IPS DF 6.9 (cell line): ENCODE results near the gene GGA1.

ENCODE experiments used
- DNase-seq: peaks from one replicate; pipeline ENCODE4 v3.0.0-alpha.2; 2013; ENCODE audit warnings: low read depth, low spot score
- H3K27ac ChIP-seq: one replicate; pipeline ENCODE4 v1.5.1; 2013; ENCODE audit warnings: low read length, control low read depth
- H3K27me3 ChIP-seq: 2 replicates; pipeline ENCODE4 v1.6.1; 2013; ENCODE audit warnings: mild to moderate bottlenecking, low read length; ENCODE audit not compliant: control insufficient read depth, insufficient read depth
- H3K36me3 ChIP-seq: 2 replicates; pipeline ENCODE4 v1.6.1; 2013; ENCODE audit warnings: low read length; ENCODE audit not compliant: control insufficient read depth, insufficient read depth
- H3K4me1 ChIP-seq: 2 replicates; pipeline ENCODE4 v1.6.1; 2013; ENCODE audit warnings: low read length; ENCODE audit not compliant: control insufficient read depth, insufficient read depth
- H3K4me3 ChIP-seq: 2 replicates; pipeline ENCODE4 v1.5.1; 2013; ENCODE audit warnings: mild to moderate bottlenecking, low read length
- H3K9me3 ChIP-seq: 2 replicates; pipeline ENCODE4 v1.6.1; 2013; ENCODE audit warnings: low read length, inconsistent platforms; ENCODE audit not compliant: control insufficient read depth, insufficient read depth
- WGBS: extraction: QIAGEN DNeasy Blood & Tissue Kit; methylation state at CpG from one replicate; pipeline ENCODE4 v1.1.7; 2013; ENCODE audit warnings: mixed read lengths, missing lambda C conversion rate; ENCODE audit not compliant: insufficient read length, insufficient coverage; 5-methylcytosine and 5-hydroxymethylcytosine counted together

The GGA1 gene

GRCh38 chr22:37663521-37664140 is 55.0 kb downstream of the GGA1 start:
- Histone ChIP-seq H3K36me3 (peaks cover 12% of the 10 kb centered on the region), H3K9me3 (no peaks in the 10 kb centered on the region), H3K4me1 (peaks cover 4% of the 10 kb centered on the region; the same call in 1 of the 2 replicates), H3K27ac (no peak overlapping the region), H3K27me3 (no peaks in the 10 kb centered on the region), H3K4me3 (no peak overlapping the region)
- DNase-seq = no peak
- WGBS = no CpG with 5 or more reads among the region's 16 CpGs

DNA sequence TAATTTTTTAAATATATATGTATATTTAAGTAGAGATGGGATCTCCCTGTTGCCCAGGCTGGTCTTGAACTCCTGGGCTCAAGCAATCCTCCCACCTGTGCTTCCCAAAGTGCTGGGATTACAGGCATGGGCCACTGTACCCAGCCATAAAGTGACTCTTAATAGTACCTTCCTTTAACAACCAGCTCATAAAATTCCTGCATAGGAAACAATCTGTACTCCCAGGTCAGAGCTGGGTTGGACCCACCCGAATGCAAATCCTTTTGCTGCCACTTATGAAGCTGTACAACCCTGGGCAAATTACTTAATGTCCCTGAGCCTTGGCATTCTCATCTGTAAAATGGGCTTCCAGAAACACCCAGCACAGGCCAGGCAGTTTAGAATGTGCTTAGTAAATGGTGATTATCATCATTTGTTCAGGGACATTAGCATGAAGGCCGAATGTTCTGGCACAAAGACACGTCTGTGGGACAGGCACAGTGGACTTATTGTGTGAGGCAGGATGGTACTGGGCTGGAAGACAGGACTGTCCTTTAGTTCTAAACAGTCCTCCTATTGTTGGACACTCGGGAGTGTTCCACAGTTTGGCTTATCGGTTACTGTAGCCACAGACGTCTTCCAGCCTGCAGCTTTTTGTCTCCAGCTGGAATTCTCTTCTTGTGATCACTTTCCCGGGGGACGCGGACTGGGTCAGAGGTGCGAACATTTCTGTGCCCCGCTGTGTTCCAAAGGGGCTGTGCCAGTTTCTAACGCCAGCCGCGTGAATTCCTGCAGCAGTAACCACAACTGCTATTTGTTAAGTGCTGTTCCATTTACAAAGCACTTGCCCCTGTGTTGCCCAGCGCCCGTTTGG is 55.8 kb downstream of the GGA1 start:
- Histone ChIP-seq H3K36me3 (peaks cover 12% of the 10 kb centered on the region), H3K27me3 (no peaks in the 10 kb centered on the region), H3K27ac (no peak overlapping the region), H3K9me3 (no peaks in the 10 kb centered on the region), H3K4me3 (no peak overlapping the region), H3K4me1 (peaks cover 2% of the 10 kb centered on the region; the same call in 1 of the 2 replicates)
- WGBS = no CpG with 5 or more reads among the region's 16 CpGs
- DNase-seq = no peak

- Histone ChIP-seq H3K36me3 (peaks cover 12% of the 10 kb centered on the region), H3K27ac (no peak overlapping the region)
- WGBS = no CpG with 5 or more reads among the region's 24 CpGs
These were observed 56.9 kb downstream of the GGA1 start for GRCh38 chr22:37665487-37665886.

GRCh38 chr22:37669586-37669985 is 61.0 kb downstream of the GGA1 start:
- Histone ChIP-seq H3K27ac (no peak overlapping the region), H3K9me3 (no peaks in the 10 kb centered on the region), H3K27me3 (no peaks in the 10 kb centered on the region), H3K4me3 (no peak overlapping the region), H3K4me1 (no peaks in the 10 kb centered on the region), H3K36me3 (peaks cover 12% of the 10 kb centered on the region)
- WGBS = no CpG with 5 or more reads among the region's 6 CpGs
- DNase-seq = no peak

More at GRCh38 chr22:37665487-37665886, 56.9 kb downstream of the GGA1 start:
- no peak for DNase-seq
- Histone ChIP-seq H3K4me3 (no peak overlapping the region), H3K9me3 (no peaks in the 10 kb centered on the region), H3K4me1 (no peaks in the 10 kb centered on the region), H3K27me3 (no peaks in the 10 kb centered on the region)

DNA sequence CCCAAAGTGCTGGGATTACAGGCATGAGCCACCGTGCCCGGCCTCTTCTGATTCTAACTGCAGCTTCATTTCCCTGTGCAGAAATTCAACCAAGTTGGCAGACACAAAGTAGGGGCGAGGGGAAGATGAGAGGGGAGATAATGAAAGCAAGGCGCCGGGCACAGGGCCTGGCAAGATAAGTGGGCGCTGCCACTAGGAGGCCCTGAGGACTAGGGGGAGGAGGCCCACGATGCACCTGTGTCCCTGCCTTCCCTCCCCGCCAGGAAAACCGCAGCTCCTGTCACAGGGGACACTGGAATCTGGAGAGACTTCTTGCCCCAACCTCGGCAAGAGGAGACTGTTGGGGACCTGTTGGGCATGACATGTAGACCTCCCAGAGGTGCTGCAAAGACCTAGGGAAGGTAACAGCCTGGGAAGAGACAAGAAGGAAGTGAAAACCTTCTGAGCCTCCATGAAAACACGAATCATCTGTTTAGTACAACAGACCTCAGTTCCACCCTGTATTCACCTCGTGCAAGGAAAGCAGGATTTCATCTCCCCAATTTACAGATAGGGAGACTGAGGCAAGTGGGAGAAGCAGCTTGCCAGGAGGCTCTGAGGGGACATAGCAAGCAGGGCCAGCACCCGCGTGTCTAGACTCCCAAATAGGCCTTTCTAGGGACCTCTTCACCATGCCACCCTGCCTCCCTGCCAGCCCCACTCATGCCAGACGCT is 63.7 kb downstream of the GGA1 start:
- WGBS = no CpG with 5 or more reads among the region's 15 CpGs
- H3K9me3 ChIP-seq = no peaks in the 10 kb centered on the region
- H3K36me3 ChIP-seq = no peaks in the 10 kb centered on the region
- no peak overlapping the region for H3K4me3 ChIP-seq
- no peaks in the 10 kb centered on the region for H3K27me3 ChIP-seq
- H3K4me1 ChIP-seq = peaks cover 9% of the 10 kb centered on the region
- DNase-seq = no peak
- H3K27ac ChIP-seq = no peak overlapping the region

GRCh38 chr22:37672920-37673455 is 64.4 kb downstream of the GGA1 start:
- WGBS = no CpG with 5 or more reads among the region's 11 CpGs
- no peak for DNase-seq
- Histone ChIP-seq H3K27ac (no peak overlapping the region), H3K4me1 (peaks cover 10% of the 10 kb centered on the region), H3K9me3 (no peaks in the 10 kb centered on the region), H3K4me3 (no peak overlapping the region), H3K27me3 (no peaks in the 10 kb centered on the region), H3K36me3 (no peaks in the 10 kb centered on the region)

- Histone ChIP-seq H3K36me3 (peaks cover 3% of the 10 kb centered on the region; the same call in 1 of the 2 replicates), H3K27ac (no peak overlapping the region), H3K9me3 (no peaks in the 10 kb centered on the region), H3K27me3 (no peaks in the 10 kb centered on the region), H3K4me3 (no peak overlapping the region), H3K4me1 (peaks cover 12% of the 10 kb centered on the region)
- no CpG with 5 or more reads among the region's 12 CpGs for WGBS
- DNase-seq = no peak
These were observed 65.6 kb downstream of the GGA1 start for GRCh38 chr22:37674248-37674647.

GRCh38 chr22:37674951-37675929 is 66.6 kb downstream of the GGA1 start, which contains the start of gene LGALS1:
Gene LGALS1, plus strand, starts transcription at chr22:37675636. Its CDS starts 67 bp downstream, at chr22:37675703.
- no peak for DNase-seq
- no peaks in the 10 kb centered on the region for H3K9me3 ChIP-seq
- H3K27ac ChIP-seq = no peak within 1 kb of the TSS
- H3K4me3 ChIP-seq = peak within 1 kb of the TSS; percentile 5; the same call in 1 of the 2 replicates
- peaks cover 3% of the 10 kb centered on the region; the same call in 1 of the 2 replicates for H3K36me3 ChIP-seq
- no CpG with 5 or more reads among the region's 34 CpGs for WGBS
- no peaks in the 10 kb centered on the region for H3K27me3 ChIP-seq
- H3K4me1 ChIP-seq = peaks cover 12% of the 10 kb centered on the region

GRCh38 chr22:37675930-37676735 is 67.5 kb downstream of the GGA1 start:
- peak overlapping the region; percentile 41; the same call in 1 of the 2 replicates for H3K4me3 ChIP-seq
- no peaks in the 10 kb centered on the region for H3K9me3 ChIP-seq
- H3K4me1 ChIP-seq = peaks cover 12% of the 10 kb centered on the region
- no peaks in the 10 kb centered on the region for H3K27me3 ChIP-seq
- DNase-seq = no peak
- no peak overlapping the region for H3K27ac ChIP-seq
- no CpG with 5 or more reads among the region's 17 CpGs for WGBS
- peaks cover 3% of the 10 kb centered on the region; the same call in 1 of the 2 replicates for H3K36me3 ChIP-seq
